ENCODE measurements around the gene FAM234B.

GRCh38 chr12:13119826-13120225, 75.6 kb downstream of the FAM234B start:
- TF ChIP-seq, protein P1, sequence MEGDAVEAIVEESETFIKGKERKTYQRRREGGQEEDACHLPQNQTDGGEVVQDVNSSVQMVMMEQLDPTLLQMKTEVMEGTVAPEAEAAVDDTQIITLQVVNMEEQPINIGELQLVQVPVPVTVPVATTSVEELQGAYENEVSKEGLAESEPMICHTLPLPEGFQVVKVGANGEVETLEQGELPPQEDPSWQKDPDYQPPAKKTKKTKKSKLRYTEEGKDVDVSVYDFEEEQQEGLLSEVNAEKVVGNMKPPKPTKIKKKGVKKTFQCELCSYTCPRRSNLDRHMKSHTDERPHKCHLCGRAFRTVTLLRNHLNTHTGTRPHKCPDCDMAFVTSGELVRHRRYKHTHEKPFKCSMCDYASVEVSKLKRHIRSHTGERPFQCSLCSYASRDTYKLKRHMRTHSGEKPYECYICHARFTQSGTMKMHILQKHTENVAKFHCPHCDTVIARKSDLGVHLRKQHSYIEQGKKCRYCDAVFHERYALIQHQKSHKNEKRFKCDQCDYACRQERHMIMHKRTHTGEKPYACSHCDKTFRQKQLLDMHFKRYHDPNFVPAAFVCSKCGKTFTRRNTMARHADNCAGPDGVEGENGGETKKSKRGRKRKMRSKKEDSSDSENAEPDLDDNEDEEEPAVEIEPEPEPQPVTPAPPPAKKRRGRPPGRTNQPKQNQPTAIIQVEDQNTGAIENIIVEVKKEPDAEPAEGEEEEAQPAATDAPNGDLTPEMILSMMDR (IDR thresholded peaks at IDR 0.05), result no peak
- no peak for TF ChIP-seq POLR2AphosphoS5 (IDR thresholded peaks at IDR 0.05)
- TF ChIP-seq EP300 (IDR thresholded peaks at IDR 0.05), result no peak

Data from sigmoid colon (tissue), 4 donors.